ENCODE measurements around the gene MAFG. TPM values are rescaled to one million over a fixed set of nuclear protein-coding genes. Genes with fewer than 3 reads are reported as not detected.

MAFG gene
- total and polyA plus RNA-seq, 9 of the 15 experiments (the other 6 are each of a cell fraction or from before 2014, with no cell fraction given): 1.1 to 58.1 (median 24.9) TPM

DNA sequence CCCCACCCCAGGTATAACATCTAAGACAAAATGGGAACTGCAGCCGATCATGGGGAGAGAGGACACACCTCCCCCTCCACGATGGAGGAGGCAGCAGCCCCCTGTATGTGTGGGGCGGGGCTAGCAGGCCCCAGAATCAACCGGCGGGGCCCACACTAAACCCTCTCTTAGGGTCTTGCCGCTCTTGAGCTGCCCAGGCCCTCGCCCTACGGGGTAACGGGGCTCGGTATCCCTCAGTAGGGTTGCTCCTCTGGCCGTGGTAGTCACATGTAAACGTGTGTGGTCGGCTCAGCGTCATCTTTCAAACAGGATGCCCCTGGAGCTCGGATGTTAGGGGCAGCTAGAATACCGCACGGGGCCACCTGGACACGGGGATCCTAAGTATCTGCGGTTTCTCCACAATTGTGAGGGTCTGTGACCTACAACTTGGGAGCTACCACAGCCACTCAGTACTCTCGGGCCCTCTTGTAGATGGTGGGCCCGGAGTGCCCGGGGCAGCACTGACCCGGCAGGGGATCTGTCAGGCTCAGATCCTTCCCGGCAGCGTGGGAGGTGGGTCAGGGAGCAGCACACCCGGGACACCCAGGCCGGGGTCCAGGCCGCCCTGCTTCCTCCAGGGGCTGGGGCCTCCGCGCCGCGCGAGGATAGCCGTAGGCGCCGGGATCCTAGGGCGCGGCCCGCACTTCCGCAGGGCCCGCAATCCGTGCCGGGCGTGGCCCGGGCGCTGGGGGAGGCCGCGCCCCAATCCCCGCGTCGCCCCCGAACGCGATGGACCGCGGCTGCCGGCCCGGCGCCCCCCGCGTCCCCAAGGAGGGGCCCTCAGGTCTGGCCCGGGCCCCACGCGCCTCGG is 57.2 kb downstream of the MAFG start (continued):
- no peak for TF ChIP-seq ZNF165 (CRISPR knock-in tag; IDR thresholded peaks at IDR 0.05; ENCODE audit: borderline replicate concordance)
- no peak for TF ChIP-seq ZNF586 (CRISPR knock-in tag; conservative IDR thresholded peaks at IDR 0.05)
- peak; percentile 62; the same call in 1 of the 2 replicates for TF ChIP-seq KLF1 (tag; IDR thresholded peaks at IDR 0.05)
- peak; percentile 11 for TF ChIP-seq TAF1 (IDR thresholded peaks at IDR 0.05; ENCODE audit: control insufficient read depth, extremely low read depth, insufficient read depth, low read length, severe bottlenecking)
- TF ChIP-seq, protein P1, sequence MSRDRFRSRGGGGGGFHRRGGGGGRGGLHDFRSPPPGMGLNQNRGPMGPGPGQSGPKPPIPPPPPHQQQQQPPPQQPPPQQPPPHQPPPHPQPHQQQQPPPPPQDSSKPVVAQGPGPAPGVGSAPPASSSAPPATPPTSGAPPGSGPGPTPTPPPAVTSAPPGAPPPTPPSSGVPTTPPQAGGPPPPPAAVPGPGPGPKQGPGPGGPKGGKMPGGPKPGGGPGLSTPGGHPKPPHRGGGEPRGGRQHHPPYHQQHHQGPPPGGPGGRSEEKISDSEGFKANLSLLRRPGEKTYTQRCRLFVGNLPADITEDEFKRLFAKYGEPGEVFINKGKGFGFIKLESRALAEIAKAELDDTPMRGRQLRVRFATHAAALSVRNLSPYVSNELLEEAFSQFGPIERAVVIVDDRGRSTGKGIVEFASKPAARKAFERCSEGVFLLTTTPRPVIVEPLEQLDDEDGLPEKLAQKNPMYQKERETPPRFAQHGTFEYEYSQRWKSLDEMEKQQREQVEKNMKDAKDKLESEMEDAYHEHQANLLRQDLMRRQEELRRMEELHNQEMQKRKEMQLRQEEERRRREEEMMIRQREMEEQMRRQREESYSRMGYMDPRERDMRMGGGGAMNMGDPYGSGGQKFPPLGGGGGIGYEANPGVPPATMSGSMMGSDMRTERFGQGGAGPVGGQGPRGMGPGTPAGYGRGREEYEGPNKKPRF (IDR thresholded peaks at IDR 0.05; ENCODE audit: low read depth, low read length): no peak
- TF ChIP-seq FUS (optimal IDR thresholded peaks at IDR 0.05; ENCODE audit: low read depth, low read length): peak; percentile 48
- no peak for TF ChIP-seq ZNF778 (CRISPR knock-in tag; IDR thresholded peaks at IDR 0.05)
- no peak for TF ChIP-seq ZNF764 (CRISPR knock-in tag; IDR thresholded peaks at IDR 0.05; ENCODE audit: low read depth)
- TF ChIP-seq, protein P2, sequence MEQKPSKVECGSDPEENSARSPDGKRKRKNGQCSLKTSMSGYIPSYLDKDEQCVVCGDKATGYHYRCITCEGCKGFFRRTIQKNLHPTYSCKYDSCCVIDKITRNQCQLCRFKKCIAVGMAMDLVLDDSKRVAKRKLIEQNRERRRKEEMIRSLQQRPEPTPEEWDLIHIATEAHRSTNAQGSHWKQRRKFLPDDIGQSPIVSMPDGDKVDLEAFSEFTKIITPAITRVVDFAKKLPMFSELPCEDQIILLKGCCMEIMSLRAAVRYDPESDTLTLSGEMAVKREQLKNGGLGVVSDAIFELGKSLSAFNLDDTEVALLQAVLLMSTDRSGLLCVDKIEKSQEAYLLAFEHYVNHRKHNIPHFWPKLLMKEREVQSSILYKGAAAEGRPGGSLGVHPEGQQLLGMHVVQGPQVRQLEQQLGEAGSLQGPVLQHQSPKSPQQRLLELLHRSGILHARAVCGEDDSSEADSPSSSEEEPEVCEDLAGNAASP (IDR thresholded peaks at IDR 0.05): no peak
- no peak for TF ChIP-seq TCF7L2 (IDR thresholded peaks at IDR 0.05; ENCODE audit: low read depth, low read length)
- no peak for TF ChIP-seq GABPB2 (CRISPR knock-in tag; conservative IDR thresholded peaks at IDR 0.05)
- TF ChIP-seq ZBTB7A (IDR thresholded peaks at IDR 0.05; ENCODE audit: borderline replicate concordance, control insufficient read depth, low read depth, low read length): peak; percentile 16; the same call in 1 of the 2 replicates
- TF ChIP-seq, protein P3, sequence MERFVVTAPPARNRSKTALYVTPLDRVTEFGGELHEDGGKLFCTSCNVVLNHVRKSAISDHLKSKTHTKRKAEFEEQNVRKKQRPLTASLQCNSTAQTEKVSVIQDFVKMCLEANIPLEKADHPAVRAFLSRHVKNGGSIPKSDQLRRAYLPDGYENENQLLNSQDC (CRISPR knock-in tag; IDR thresholded peaks at IDR 0.05): no peak
- TF ChIP-seq SIN3B (IDR thresholded peaks at IDR 0.05; ENCODE audit: low read depth): 0 out of 2 replicates have a peak, but pooled peaks have one; percentile 20
- no peak for TF ChIP-seq MEIS2 (IDR thresholded peaks at IDR 0.05; ENCODE audit: partially characterized antibody)
- TF ChIP-seq PRMT5 (CRISPR knock-in tag; IDR thresholded peaks at IDR 0.05): no peak
- TF ChIP-seq, protein P4, sequence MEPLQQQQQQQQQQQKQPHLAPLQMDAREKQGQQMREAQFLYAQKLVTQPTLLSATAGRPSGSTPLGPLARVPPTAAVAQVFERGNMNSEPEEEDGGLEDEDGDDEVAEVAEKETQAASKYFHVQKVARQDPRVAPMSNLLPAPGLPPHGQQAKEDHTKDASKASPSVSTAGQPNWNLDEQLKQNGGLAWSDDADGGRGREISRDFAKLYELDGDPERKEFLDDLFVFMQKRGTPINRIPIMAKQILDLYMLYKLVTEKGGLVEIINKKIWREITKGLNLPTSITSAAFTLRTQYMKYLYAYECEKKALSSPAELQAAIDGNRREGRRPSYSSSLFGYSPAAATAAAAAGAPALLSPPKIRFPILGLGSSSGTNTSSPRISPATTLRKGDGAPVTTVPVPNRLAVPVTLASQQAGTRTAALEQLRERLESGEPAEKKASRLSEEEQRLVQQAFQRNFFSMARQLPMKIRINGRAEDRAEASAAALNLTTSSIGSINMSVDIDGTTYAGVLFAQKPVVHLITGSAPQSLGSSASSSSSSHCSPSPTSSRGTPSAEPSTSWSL (CRISPR knock-in tag; IDR thresholded peaks at IDR 0.05; ENCODE audit: borderline replicate concordance): no peak
- TF ChIP-seq, protein P5, sequence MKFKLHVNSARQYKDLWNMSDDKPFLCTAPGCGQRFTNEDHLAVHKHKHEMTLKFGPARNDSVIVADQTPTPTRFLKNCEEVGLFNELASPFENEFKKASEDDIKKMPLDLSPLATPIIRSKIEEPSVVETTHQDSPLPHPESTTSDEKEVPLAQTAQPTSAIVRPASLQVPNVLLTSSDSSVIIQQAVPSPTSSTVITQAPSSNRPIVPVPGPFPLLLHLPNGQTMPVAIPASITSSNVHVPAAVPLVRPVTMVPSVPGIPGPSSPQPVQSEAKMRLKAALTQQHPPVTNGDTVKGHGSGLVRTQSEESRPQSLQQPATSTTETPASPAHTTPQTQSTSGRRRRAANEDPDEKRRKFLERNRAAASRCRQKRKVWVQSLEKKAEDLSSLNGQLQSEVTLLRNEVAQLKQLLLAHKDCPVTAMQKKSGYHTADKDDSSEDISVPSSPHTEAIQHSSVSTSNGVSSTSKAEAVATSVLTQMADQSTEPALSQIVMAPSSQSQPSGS (CRISPR knock-in tag; IDR thresholded peaks at IDR 0.05): no peak
- peak in 1 of 2 experiments; percentile 40; a peak in 1 of 4 replicates for TF ChIP-seq MAZ (CRISPR knock-in tag; conservative IDR thresholded peaks at IDR 0.05 in 1 of 2, IDR thresholded peaks at IDR 0.05 in 1 of 2)
- TF ChIP-seq NR2C2 (CRISPR knock-in tag; IDR thresholded peaks at IDR 0.05): no peak; the same call in 1 of the 2 replicates
- no peak for TF ChIP-seq NR2C2 (tag; IDR thresholded peaks at IDR 0.05)
